HG02588 (cell line): ENCODE results near the gene PTGER4.
"Not testable (repeated sequence)": the region's sequence is repeated elsewhere in the genome, so short reads cannot be mapped to it uniquely, and the experiment has no call there.

Source experiments
- ATAC-seq: cut with Tn5 transposase; IDR thresholded peaks from one replicate; pipeline ENCODE4 v1.9.1; 2021; ENCODE audit warnings: mild to moderate bottlenecking, moderate library complexity; ENCODE audit not compliant: unreplicated experiment

Gene PTGER4

DNA sequence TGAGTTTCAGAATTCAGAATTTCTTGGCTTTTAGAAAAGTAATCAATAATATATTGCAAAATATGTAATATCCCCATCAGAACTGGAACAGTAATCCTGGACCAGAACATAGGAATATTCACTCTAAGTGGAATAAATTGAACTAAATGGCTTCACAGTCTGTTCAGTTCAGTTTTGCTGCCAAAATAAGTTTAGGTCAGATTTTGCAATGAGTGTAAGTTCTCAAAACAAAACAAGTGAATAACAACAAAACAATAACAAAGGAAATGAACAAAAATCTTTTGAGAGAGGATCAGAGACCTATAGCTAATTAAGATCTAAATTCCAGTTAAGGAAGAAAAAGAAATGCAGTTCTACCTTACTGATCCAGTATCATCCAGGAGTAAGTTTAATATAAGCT, 9.3 kb downstream of the PTGER4 start:
- no peak for ATAC-seq

- no peak for ATAC-seq
Observed at GRCh38 chr5:40689438-40689837, 9.7 kb downstream of the PTGER4 start.

GRCh38 chr5:40690267-40690666, 10.6 kb downstream of the PTGER4 start:
- no peak for ATAC-seq

DNA sequence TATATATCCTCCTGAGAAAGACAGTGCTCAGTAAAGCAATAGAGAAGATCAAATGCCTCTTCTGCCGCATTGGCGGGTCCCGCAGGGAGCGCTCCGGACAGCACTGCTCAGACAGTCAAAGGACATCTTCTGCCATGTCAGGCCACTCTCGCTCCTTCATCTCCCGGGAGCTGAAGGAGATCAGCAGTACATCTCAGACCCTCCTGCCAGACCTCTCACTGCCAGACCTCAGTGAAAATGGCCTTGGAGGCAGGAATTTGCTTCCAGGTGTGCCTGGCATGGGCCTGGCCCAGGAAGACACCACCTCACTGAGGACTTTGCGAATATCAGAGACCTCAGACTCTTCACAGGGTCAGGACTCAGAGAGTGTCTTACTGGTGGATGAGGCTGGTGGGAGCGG, 12.2 kb downstream of the PTGER4 start:
- no peak for ATAC-seq

DNA sequence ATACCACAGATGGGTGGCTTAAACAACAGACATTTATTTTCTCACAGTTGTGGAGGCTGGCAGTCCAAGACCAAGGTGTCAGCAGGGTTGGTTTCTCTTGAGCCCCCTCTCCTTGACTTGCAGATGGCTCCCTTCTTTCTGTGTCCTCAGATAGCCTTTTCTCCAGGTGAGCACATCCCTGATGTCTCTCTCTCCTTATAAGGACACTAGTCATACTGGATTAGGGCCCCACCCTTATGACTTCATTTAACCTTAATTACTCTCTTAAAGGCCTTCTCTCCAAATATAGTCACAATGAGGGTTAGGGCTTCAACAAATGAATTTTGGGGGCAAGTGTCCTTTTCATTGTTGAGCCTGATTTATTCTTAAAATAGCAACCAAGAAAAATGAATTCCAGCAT, 14.7 kb downstream of the PTGER4 start:
- ATAC-seq = no peak

GRCh38 chr5:40700116-40700782, 20.5 kb downstream of the PTGER4 start:
- ATAC-seq = no peak

DNA sequence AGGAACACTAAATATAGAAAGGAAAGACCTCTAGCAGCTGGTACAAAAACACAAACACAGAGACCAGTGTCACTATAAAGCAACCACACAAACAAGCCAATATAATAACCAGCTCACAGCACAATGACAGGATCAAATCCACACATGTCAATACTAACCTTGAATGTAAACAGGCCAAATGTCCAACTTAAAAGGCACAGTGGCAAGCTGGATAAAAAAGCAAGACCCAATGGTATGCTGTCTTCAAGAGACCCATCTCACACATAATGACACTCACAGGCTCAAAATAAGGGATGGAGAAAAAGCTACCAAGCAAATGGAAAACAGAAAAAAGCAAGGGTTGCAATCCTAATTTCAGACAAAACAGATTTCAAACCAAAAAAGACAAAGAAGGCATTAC, 22.3 kb downstream of the PTGER4 start:
- ATAC-seq = not testable (repeated sequence)

DNA sequence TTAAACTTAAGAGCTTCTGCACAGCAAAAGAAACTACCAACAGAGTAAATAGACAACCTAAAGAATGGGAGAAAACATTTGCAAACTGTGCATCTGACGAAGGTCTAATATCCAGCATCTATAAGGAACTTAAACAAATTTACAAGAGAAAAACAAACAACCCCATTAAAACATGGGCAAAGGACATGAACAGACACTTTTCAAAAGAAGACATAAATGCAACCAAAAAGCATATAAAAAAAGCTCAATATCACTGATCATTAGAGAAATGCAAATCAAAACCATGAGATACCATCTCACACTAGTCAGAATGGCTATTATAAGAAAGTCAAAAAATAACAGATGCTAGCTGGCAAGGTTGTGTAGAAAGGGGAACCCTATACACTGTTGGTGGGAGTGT, 25.8 kb downstream of the PTGER4 start:
- not testable (repeated sequence) for ATAC-seq

DNA sequence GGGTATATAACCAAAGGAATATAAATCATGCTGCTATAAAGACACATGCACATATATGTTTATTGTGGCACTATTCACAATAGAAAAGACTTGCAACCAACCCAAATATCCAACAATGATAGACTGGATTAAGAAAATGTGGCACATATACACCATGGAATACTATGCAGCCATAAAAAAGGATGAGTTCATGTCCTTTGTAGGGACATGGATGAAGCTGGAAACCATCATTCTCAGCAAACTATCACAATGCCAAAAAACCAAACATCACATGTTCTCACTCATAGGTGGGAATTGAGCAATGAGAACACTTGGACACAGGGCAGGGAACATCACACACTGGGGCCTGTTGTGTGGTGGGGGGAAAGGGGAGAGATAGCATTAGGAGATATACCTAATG, 30.9 kb downstream of the PTGER4 start:
- ATAC-seq = not testable (repeated sequence)

DNA sequence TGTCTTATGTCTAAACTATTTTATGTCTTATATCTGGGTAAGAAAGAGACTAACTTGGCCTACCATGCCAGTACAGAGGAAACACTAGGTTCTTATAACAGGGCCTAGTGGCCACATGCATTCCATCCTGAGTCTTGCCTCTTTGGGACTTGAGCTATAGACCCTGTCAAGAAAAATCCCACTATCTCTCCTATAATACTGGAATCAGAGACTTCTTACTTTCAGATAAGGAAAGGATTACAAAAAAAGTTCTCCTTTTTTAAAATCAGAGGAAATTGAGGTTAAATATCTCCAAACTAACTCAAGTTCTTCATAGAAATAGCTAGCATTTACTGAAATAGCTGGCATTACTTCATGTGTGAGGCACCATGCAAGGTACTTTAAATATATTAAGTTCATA, 34.3 kb downstream of the PTGER4 start:
- no peak for ATAC-seq

DNA sequence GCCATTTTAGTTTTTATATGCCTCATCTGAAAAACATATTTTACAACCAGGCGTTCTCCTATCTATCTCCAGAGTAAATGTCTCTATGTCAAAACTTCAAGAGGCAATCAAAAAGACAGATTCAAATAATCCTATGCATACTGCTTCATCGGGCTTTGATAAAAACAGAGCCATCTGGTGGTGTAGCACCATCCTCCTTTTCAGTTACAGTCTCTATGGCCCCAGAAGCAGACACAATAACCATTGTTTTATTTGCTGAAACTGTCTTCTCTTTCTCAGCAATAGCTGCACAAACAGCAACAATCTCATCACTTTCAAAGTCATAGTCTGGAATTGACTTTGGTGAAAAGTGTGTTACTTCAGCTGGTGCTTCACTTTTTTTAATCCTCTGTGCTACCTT, 36.3 kb downstream of the PTGER4 start:
- no peak for ATAC-seq

DNA sequence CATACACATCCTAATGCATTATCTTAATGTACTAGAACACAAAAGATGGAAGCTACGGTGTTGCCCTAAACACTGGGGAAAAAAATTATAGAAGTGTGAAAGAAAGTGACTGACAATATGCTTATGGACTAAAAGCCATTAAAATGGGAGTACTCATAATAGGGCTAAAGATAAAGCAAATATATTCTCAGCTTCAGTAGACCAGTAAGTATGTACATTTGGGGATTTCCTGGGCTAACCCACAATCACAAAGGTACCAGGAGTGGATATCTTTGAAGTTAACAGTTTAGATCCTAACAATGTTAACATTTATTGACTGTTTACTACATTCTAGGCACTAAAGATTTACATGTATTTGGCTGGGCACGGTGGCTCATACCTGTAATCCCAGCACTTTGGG, 36.9 kb downstream of the PTGER4 start:
- no peak for ATAC-seq

GRCh38 chr5:40717281-40717680, 37.6 kb downstream of the PTGER4 start:
- no peak for ATAC-seq

DNA sequence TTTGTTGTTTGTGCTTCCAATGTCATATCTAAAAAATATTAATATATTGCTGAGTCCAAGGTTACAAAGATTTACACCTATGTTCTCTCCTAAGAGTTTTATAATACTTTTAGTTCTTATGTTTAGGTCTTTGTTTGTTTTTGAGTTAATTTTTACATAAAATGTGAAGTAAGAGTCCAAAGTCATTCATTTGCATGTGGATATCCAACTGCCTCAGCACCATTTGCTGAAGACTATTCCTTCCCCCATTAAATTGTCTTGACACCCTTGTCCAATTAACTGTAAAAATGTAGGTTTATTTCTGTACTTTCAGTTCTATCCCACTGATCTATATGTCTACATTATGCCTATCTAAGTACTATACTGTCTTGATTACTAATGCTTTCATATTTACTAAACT, 40.4 kb downstream of the PTGER4 start:
- no peak for ATAC-seq

- not testable (repeated sequence) for ATAC-seq
Observed at GRCh38 chr5:40722497-40722911, 42.8 kb downstream of the PTGER4 start.

- no peak for ATAC-seq
Observed at GRCh38 chr5:40733434-40733833, 53.7 kb downstream of the PTGER4 start.

DNA sequence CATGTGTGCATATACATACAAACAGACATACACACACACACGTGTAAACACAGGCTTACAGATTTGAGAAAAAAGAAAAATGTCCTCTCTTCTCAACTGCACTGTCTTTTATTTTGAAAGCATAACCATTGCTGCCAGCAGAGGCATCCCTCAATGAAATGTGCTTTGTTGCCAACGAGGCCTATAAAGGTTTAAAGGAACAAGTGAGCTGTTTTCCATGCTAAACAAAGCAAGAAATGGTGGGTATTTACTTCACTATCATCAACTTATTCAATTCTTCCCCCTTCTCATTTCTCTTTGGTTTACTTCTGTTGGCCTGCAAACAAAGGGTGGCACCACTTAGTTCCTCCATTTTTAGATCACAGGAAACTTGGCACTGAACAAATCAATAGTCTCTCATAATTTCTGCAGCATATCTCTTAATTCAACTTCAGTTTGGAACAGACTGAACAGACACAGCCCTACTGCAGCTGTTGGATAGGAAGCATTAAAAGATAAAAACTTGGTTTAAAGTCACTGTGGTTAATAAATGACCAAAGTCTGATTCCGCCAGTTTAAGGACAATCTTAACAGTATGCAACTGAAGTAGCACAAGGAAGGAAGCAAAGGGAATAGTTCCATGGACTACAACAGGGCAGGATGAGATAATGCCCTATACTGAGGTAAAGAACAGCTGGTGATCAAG, 54.3 kb downstream of the PTGER4 start:
- ATAC-seq = no peak

- ATAC-seq = no peak
Observed at GRCh38 chr5:40734986-40735385, 55.3 kb downstream of the PTGER4 start.

DNA sequence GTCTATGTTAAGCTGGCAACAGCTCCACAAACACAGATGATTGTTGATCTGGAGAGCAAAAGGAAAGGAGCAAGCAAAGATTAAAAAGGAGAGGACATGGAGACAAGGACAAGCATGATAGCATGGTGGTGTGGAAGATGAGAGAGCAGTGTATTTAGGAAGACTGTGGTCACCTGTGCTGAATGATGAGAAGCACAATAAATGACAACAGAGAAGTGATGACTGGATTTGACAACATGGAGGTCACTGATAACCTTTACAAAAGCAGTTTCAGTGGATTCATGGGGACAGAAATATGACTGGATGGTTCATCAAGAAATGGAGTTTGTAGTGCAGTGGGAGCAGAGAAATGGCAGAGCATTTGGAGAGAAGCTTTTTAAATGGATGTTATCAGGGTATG, 55.9 kb downstream of the PTGER4 start:
- ATAC-seq = no peak

DNA sequence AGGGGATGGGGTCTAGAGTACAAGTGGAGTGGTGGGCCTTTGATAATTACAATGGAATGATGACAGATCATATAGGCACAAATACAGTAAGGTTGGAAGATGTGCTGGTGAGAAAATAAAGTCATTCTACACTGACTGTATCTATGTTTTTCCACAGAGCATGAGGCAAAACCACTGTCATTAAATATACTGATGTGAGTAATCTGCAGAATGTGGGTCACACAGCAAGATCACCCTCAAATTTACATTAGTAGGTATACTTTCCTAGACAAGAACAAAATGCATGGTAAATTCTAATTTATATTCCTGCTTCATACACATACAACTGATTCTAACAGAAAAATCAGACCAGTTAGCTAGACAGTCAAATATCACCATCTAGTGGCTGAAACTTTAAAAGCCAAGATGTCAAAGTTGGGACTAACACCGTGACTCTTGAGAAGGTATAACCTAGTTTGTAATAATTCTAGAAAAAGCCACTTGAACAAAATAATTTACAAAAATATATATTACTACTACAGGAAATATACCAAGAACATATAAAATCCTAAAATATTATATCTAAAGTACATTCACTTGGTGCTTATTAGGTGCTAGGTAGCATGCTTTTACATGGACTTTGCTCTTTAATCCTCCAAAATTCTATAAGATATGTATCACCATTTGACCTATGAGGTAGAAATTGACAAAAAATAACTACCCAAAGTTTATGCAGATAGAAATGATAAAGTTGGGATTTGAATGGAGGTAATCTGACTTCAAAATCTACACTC, 56.6 kb downstream of the PTGER4 start:
- peak; percentile 65 for ATAC-seq

DNA sequence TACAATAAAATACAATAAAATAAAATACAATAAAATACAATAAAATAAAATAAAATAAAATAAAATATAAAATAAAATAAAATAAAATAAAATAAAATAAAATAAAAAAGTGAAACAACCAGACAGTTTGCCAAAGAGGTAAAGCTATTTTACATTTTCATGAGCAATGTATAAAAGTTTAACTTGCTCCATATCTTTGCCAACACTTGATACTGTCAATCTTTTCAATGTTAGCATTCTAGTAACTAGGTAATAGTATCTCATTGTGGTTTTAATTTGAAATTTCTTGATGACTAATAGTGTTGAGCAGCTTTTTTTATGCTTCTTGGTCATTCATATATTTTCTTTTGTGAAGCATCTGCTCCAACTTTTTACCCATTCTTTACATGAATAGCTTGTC, 58.8 kb downstream of the PTGER4 start:
- ATAC-seq = no peak
